Measurements from ENCODE around the gene RASSF6. TPM values are rescaled to one million over a fixed set of nuclear protein-coding genes. Genes with fewer than 3 reads are reported as not detected.

Gene RASSF6
- total RNA-seq, 2 donors from 2014 or later, result 13.8 to 38.9 TPM

- no peaks in the 10 kb centered on the region for H3K36me3 ChIP-seq
- intact Hi-C loops (cut with DNase I), result no loop called here
- no peaks in the 10 kb centered on the region for H3K27me3 ChIP-seq
- H3K9me3 ChIP-seq, result no peaks in the 10 kb centered on the region
- no peak overlapping the region for H3K27ac ChIP-seq
- H3K9ac ChIP-seq (ENCODE audit: low read depth in 2 of 2, low read length in 2 of 2), result no peak overlapping the region
- DNase-seq, result no peak
- H3K4me3 ChIP-seq, result no peak overlapping the region
- TF ChIP-seq, protein P1, sequence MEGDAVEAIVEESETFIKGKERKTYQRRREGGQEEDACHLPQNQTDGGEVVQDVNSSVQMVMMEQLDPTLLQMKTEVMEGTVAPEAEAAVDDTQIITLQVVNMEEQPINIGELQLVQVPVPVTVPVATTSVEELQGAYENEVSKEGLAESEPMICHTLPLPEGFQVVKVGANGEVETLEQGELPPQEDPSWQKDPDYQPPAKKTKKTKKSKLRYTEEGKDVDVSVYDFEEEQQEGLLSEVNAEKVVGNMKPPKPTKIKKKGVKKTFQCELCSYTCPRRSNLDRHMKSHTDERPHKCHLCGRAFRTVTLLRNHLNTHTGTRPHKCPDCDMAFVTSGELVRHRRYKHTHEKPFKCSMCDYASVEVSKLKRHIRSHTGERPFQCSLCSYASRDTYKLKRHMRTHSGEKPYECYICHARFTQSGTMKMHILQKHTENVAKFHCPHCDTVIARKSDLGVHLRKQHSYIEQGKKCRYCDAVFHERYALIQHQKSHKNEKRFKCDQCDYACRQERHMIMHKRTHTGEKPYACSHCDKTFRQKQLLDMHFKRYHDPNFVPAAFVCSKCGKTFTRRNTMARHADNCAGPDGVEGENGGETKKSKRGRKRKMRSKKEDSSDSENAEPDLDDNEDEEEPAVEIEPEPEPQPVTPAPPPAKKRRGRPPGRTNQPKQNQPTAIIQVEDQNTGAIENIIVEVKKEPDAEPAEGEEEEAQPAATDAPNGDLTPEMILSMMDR (IDR thresholded peaks at IDR 0.05), result no peak
- no peaks in the 10 kb centered on the region for H3K4me1 ChIP-seq
Observed at GRCh38 chr4:73525611-73526010, 94.6 kb downstream of the RASSF6 start.

- Histone ChIP-seq H3K27me3 (no peaks in the 10 kb centered on the region), H3K27ac (no peak overlapping the region), H3K4me3 (no peak overlapping the region), H3K4me1 (no peaks in the 10 kb centered on the region), H3K36me3 (no peaks in the 10 kb centered on the region), H3K9ac (ENCODE audit: low read depth in 2 of 2, low read length in 2 of 2) (no peak overlapping the region), H3K9me3 (no peaks in the 10 kb centered on the region)
- intact Hi-C loops (cut with DNase I), result no loop called here
- DNase-seq, result no peak
- TF ChIP-seq, protein P1 (IDR thresholded peaks at IDR 0.05), result no peak
Observed at GRCh38 chr4:73523126-73523525, 97.1 kb downstream of the RASSF6 start.

Other genes with a start within 250 kb of the RASSF6 start
- 10 to 100 TPM in 1 of 2 donors, 1 to 10 TPM in 1; 3.2 to 65.4 TPM for gene ALB, start 216.1 kb downstream of the RASSF6 start, total RNA-seq
- 1 to 10 TPM in 1 of 2 donors, under 1 TPM in 1; 0.48 to 4.6 TPM for gene AFP, start 184.2 kb downstream of the RASSF6 start, total RNA-seq
- gene AFM, start 138.7 kb downstream of the RASSF6 start, total RNA-seq, result under 1 TPM in 1 of 2 donors, not detected in 1; 0.27 TPM
- 1 to 10 TPM in 1 of 2 donors, under 1 TPM in 1; 0.89 to 4.7 TPM for gene CXCL8, start 120.1 kb upstream of the RASSF6 start, total RNA-seq
- gene CXCL6, start 216.2 kb upstream of the RASSF6 start, total RNA-seq, result under 1 TPM; 0.32 to 0.42 TPM
- not detected for gene PF4V1, start 232.9 kb upstream of the RASSF6 start, total RNA-seq
- 10 to 100 TPM in 1 of 2 donors, 1 to 10 TPM in 1; 8.4 to 19.6 TPM for gene CXCL1, start 249.0 kb upstream of the RASSF6 start, total RNA-seq

Measured in colonic mucosa (tissue), 4 donors.